D341Med (cell line): ENCODE measurements around the gene ZNF581.

Experiments used
- DNase-seq: peaks from one replicate; pipeline ENCODE4 v3.0.0; 2012; ENCODE audit warnings: low spot score

The ZNF581 gene

GRCh38 chr19:55693336-55693974, 50.0 kb downstream of the ZNF581 start:
- DNase-seq = no peak

GRCh38 chr19:55694241-55694655, 50.8 kb downstream of the ZNF581 start:
- DNase-seq = no peak

GRCh38 chr19:55694656-55695491, 51.4 kb downstream of the ZNF581 start:
- DNase-seq = no peak
